IPS-15b (cell line): ENCODE data around the gene KRT73.

Experiments used
- H3K27me3 ChIP-seq: one replicate; pipeline ENCODE4 v1.6.1; 2013; ENCODE audit warnings: low read length; ENCODE audit not compliant: control insufficient read depth, insufficient read depth
- H3K36me3 ChIP-seq: one replicate; pipeline ENCODE4 v1.6.1; 2013; ENCODE audit warnings: low read length; ENCODE audit not compliant: control insufficient read depth, insufficient read depth
- H3K4me1 ChIP-seq: one replicate; pipeline ENCODE4 v1.6.1; 2013; ENCODE audit warnings: mild to moderate bottlenecking, low read length; ENCODE audit not compliant: control insufficient read depth, insufficient read depth
- H3K4me3 ChIP-seq: one replicate; pipeline ENCODE4 v1.5.1; 2013; ENCODE audit warnings: low read depth, low read length
- H3K9ac ChIP-seq: one replicate; pipeline ENCODE4 v1.6.1; 2013; ENCODE audit warnings: low read depth, mild to moderate bottlenecking, low read length
- H3K9me3 ChIP-seq: one replicate; pipeline ENCODE4 v1.6.1; 2013; ENCODE audit warnings: mild to moderate bottlenecking, low read length; ENCODE audit not compliant: control insufficient read depth, insufficient read depth

KRT73 gene

GRCh38 chr12:52618216-52618615 lies at the start of gene KRT73:
Gene KRT73, minus strand, starts transcription at chr12:52618559. Its CDS starts 35 bp downstream, at chr12:52618524.
- no peaks in the 10 kb centered on the region for H3K27me3 ChIP-seq
- no peak within 1 kb of the TSS for H3K9ac ChIP-seq
- H3K36me3 ChIP-seq = no peaks in the 10 kb centered on the region
- no peak within 1 kb of the TSS for H3K4me3 ChIP-seq
- H3K9me3 ChIP-seq = no peaks in the 10 kb centered on the region
- H3K4me1 ChIP-seq = no peaks in the 10 kb centered on the region

GRCh38 chr12:52667931-52668330 lies 49.6 kb upstream of the KRT73 start:
- Histone ChIP-seq H3K27me3 (no peaks in the 10 kb centered on the region), H3K36me3 (no peaks in the 10 kb centered on the region)

GRCh38 chr12:52667509-52667908 lies 49.1 kb upstream of the KRT73 start:
- Histone ChIP-seq H3K4me3 (no peak overlapping the region), H3K4me1 (no peaks in the 10 kb centered on the region), H3K9me3 (no peaks in the 10 kb centered on the region), H3K9ac (no peak overlapping the region), H3K36me3 (no peaks in the 10 kb centered on the region), H3K27me3 (no peaks in the 10 kb centered on the region)

More at GRCh38 chr12:52667931-52668330, 49.6 kb upstream of the KRT73 start:
- Histone ChIP-seq H3K9ac (no peak overlapping the region), H3K9me3 (no peaks in the 10 kb centered on the region), H3K4me1 (no peaks in the 10 kb centered on the region), H3K4me3 (no peak overlapping the region)

GRCh38 chr12:52666471-52666870 lies 48.1 kb upstream of the KRT73 start:
- Histone ChIP-seq H3K4me1 (no peaks in the 10 kb centered on the region), H3K36me3 (no peaks in the 10 kb centered on the region), H3K9me3 (no peaks in the 10 kb centered on the region), H3K9ac (no peak overlapping the region), H3K27me3 (no peaks in the 10 kb centered on the region), H3K4me3 (no peak overlapping the region)

- no peaks in the 10 kb centered on the region for H3K27me3 ChIP-seq
- no peaks in the 10 kb centered on the region for H3K4me1 ChIP-seq
These were observed 45.1 kb upstream of the KRT73 start for GRCh38 chr12:52663420-52663819.

GRCh38 chr12:52662918-52663229 lies 44.5 kb upstream of the KRT73 start:
- no peak overlapping the region for H3K9ac ChIP-seq
- H3K36me3 ChIP-seq = no peaks in the 10 kb centered on the region
- H3K4me3 ChIP-seq = no peak overlapping the region
- H3K4me1 ChIP-seq = no peaks in the 10 kb centered on the region
- no peaks in the 10 kb centered on the region for H3K9me3 ChIP-seq
- no peaks in the 10 kb centered on the region for H3K27me3 ChIP-seq

More at GRCh38 chr12:52663420-52663819, 45.1 kb upstream of the KRT73 start:
- no peaks in the 10 kb centered on the region for H3K9me3 ChIP-seq
- no peaks in the 10 kb centered on the region for H3K36me3 ChIP-seq
- no peak overlapping the region for H3K9ac ChIP-seq
- no peak overlapping the region for H3K4me3 ChIP-seq

- H3K27me3 ChIP-seq = no peaks in the 10 kb centered on the region
These were observed 43.9 kb upstream of the KRT73 start for GRCh38 chr12:52662093-52662917.

GRCh38 chr12:52661668-52662067 lies 43.3 kb upstream of the KRT73 start:
- Histone ChIP-seq H3K9me3 (no peaks in the 10 kb centered on the region), H3K4me3 (no peak overlapping the region)

More at GRCh38 chr12:52662093-52662917, 43.9 kb upstream of the KRT73 start:
- H3K4me3 ChIP-seq = no peak overlapping the region
- H3K9ac ChIP-seq = no peak overlapping the region
- no peaks in the 10 kb centered on the region for H3K36me3 ChIP-seq
- H3K4me1 ChIP-seq = no peaks in the 10 kb centered on the region
- no peaks in the 10 kb centered on the region for H3K9me3 ChIP-seq

GRCh38 chr12:52660934-52661499 lies 42.7 kb upstream of the KRT73 start:
- Histone ChIP-seq H3K4me3 (no peak overlapping the region), H3K9ac (no peak overlapping the region), H3K9me3 (no peaks in the 10 kb centered on the region), H3K36me3 (no peaks in the 10 kb centered on the region), H3K27me3 (no peaks in the 10 kb centered on the region), H3K4me1 (no peaks in the 10 kb centered on the region)

More at GRCh38 chr12:52661668-52662067, 43.3 kb upstream of the KRT73 start:
- H3K36me3 ChIP-seq = no peaks in the 10 kb centered on the region
- no peaks in the 10 kb centered on the region for H3K27me3 ChIP-seq
- no peaks in the 10 kb centered on the region for H3K4me1 ChIP-seq
- no peak overlapping the region for H3K9ac ChIP-seq

- no peak overlapping the region for H3K4me3 ChIP-seq
- no peak overlapping the region for H3K9ac ChIP-seq
- no peaks in the 10 kb centered on the region for H3K27me3 ChIP-seq
- H3K4me1 ChIP-seq = no peaks in the 10 kb centered on the region
- no peaks in the 10 kb centered on the region for H3K9me3 ChIP-seq
- no peaks in the 10 kb centered on the region for H3K36me3 ChIP-seq
These were observed 41.6 kb upstream of the KRT73 start for GRCh38 chr12:52659951-52660350.

GRCh38 chr12:52659395-52659794 lies 41.0 kb upstream of the KRT73 start:
- no peaks in the 10 kb centered on the region for H3K4me1 ChIP-seq
- no peaks in the 10 kb centered on the region for H3K27me3 ChIP-seq
- no peak overlapping the region for H3K4me3 ChIP-seq
- no peaks in the 10 kb centered on the region for H3K9me3 ChIP-seq
- H3K36me3 ChIP-seq = no peaks in the 10 kb centered on the region
- no peak overlapping the region for H3K9ac ChIP-seq

GRCh38 chr12:52658196-52658595 lies 39.8 kb upstream of the KRT73 start:
- no peaks in the 10 kb centered on the region for H3K4me1 ChIP-seq
- H3K9me3 ChIP-seq = no peaks in the 10 kb centered on the region
- no peaks in the 10 kb centered on the region for H3K27me3 ChIP-seq
- H3K36me3 ChIP-seq = no peaks in the 10 kb centered on the region
- H3K9ac ChIP-seq = no peak overlapping the region
- no peak overlapping the region for H3K4me3 ChIP-seq
